C4-2B (cell line): ENCODE measurements around the gene SMTNL1.

Experiments used
- CTCF ChIP-seq: fragments of 450-650 bp; conservative IDR thresholded peaks from 2 replicates; pipeline ENCODE4 v1.5.1; 2017; ENCODE audit warnings: mild to moderate bottlenecking
- ZFX ChIP-seq: fragments of 450-650 bp; IDR thresholded peaks from 2 replicates; pipeline ENCODE4 v1.6.1; 2017

GRCh38 chr11:57552479-57552878 lies 15.1 kb downstream of the SMTNL1 start:
- TF ChIP-seq CTCF (no peak), ZFX (no peak)
